ENCODE measurements around the gene ARHGEF26.

GRCh38 chr3:154301561-154301960 is 180.4 kb downstream of the ARHGEF26 start:
- TF ChIP-seq, protein P1, sequence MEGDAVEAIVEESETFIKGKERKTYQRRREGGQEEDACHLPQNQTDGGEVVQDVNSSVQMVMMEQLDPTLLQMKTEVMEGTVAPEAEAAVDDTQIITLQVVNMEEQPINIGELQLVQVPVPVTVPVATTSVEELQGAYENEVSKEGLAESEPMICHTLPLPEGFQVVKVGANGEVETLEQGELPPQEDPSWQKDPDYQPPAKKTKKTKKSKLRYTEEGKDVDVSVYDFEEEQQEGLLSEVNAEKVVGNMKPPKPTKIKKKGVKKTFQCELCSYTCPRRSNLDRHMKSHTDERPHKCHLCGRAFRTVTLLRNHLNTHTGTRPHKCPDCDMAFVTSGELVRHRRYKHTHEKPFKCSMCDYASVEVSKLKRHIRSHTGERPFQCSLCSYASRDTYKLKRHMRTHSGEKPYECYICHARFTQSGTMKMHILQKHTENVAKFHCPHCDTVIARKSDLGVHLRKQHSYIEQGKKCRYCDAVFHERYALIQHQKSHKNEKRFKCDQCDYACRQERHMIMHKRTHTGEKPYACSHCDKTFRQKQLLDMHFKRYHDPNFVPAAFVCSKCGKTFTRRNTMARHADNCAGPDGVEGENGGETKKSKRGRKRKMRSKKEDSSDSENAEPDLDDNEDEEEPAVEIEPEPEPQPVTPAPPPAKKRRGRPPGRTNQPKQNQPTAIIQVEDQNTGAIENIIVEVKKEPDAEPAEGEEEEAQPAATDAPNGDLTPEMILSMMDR (IDR thresholded peaks at IDR 0.05): no peak
- no peak for TF ChIP-seq POLR2A (IDR thresholded peaks at IDR 0.05)
